ENCODE data around the gene DOC2A.
A peak's percentile ranks its signal among the peaks of the same experiment; 100 is the strongest.

The DOC2A gene

GRCh38 chr16:30003670-30004423, 7.0 kb downstream of the DOC2A start:
- no peak for DNase-seq

- DNase-seq = no peak
These were observed 8.0 kb downstream of the DOC2A start for GRCh38 chr16:30002614-30003346.

- no peak for DNase-seq
These were observed 9.8 kb downstream of the DOC2A start for GRCh38 chr16:30000735-30001631.

- no peak for DNase-seq
These were observed 11.2 kb downstream of the DOC2A start for GRCh38 chr16:29999605-30000004.

GRCh38 chr16:29996766-29997250, 14.0 kb downstream of the DOC2A start:
- no peak for DNase-seq

GRCh38 chr16:29995911-29996765, 14.7 kb downstream of the DOC2A start, which contains the start of gene INO80E:
Gene INO80E (plus strand): TSS chr16:29996241. CDS start chr16:29996311, 70 bp downstream.
- peak; percentile 100 for DNase-seq

GRCh38 chr16:29995324-29995910, 15.4 kb downstream of the DOC2A start, which contains the start of gene HIRIP3:
Gene HIRIP3 (minus strand): TSS chr16:29995617. CDS start chr16:29995605, 12 bp downstream.
- DNase-seq = peak; percentile 87

GRCh38 chr16:29994600-29995323, 16.1 kb downstream of the DOC2A start:
- peak; percentile 75 for DNase-seq

- no peak for DNase-seq
These were observed 16.8 kb downstream of the DOC2A start for GRCh38 chr16:29993903-29994599.

GRCh38 chr16:29993191-29993902, 17.5 kb downstream of the DOC2A start:
- DNase-seq = no peak

GRCh38 chr16:29992344-29992967, 18.4 kb downstream of the DOC2A start:
- no peak for DNase-seq

GRCh38 chr16:29991571-29991904, 19.3 kb downstream of the DOC2A start:
- DNase-seq = no peak

- DNase-seq = no peak
These were observed 19.8 kb downstream of the DOC2A start for GRCh38 chr16:29990883-29991570.

GRCh38 chr16:29990034-29990433, 20.8 kb downstream of the DOC2A start:
- no peak for DNase-seq

GRCh38 chr16:29989111-29989858, 21.5 kb downstream of the DOC2A start:
- no peak for DNase-seq

GRCh38 chr16:29988346-29989075, 22.3 kb downstream of the DOC2A start:
- DNase-seq = no peak
